Right lobe of liver (tissue), 6 donors: ENCODE data around the gene FBXO8. TPM values are rescaled to one million over a fixed set of nuclear protein-coding genes. Genes with fewer than 3 reads are reported as not detected.
"Not testable (repeated sequence)": the region's sequence is repeated elsewhere in the genome, so short reads cannot be mapped to it uniquely, and the experiment has no call there.

Source experiments
- ATAC-seq, 4 donors: fragments of 200-7000 bp; cut with Tn5 transposase; one replicate each; pipeline ENCODE4 v1.9.1; 2020; ENCODE audit warnings: mild to moderate bottlenecking in 4 of 4, moderate library complexity in 4 of 4
- DNase-seq, 3 donors: peaks; one replicate each; pipeline ENCODE4 v3.0.0-alpha.2; 2020
- H3K27ac ChIP-seq, 3 donors: fragments of 200-600 bp; one replicate each; pipeline ENCODE4 v1.8.0; 2022
- H3K27me3 ChIP-seq, 2 donors: fragments of 200-600 bp; one replicate each; pipeline ENCODE4 v1.8.0; 2022
- H3K36me3 ChIP-seq, 4 donors: fragments of 200-600 bp; sonication (generic) in 1 of 4; one replicate each; pipeline versions ENCODE4 v1.5.1 to v1.8.0; 2017 to 2022; ENCODE audit warnings: control low read depth in 1 of 4
- H3K4me1 ChIP-seq, 4 donors: fragments of 200-600 bp; sonication (generic) in 1 of 4; one replicate each; pipeline versions ENCODE4 v1.5.1 to v1.8.0; 2017 to 2022; ENCODE audit warnings: control low read depth in 1 of 4
- H3K4me3 ChIP-seq, 3 donors: fragments of 200-600 bp; one replicate each; pipeline ENCODE4 v1.8.0; 2022
- H3K9me3 ChIP-seq, 4 donors: fragments of 200-600 bp; sonication (generic) in 1 of 4; one replicate each; pipeline versions ENCODE4 v1.5.1 to v1.8.0; 2017 to 2022; ENCODE audit warnings: control low read depth in 1 of 4
- CTCF ChIP-seq, 4 donors: fragments of 200-600 bp in 3 of 4; fragments of 450-650 bp in 1 of 4; IDR thresholded peaks; one replicate each; pipeline versions ENCODE4 v1.5.1 to v1.8.0; 2016 to 2022; ENCODE audit warnings: antibody characterized with exemption in 4 of 4, mild to moderate bottlenecking in 2 of 4
- POLR2A ChIP-seq: fragments of 450-650 bp; IDR thresholded peaks from one replicate; pipeline ENCODE4 v1.6.1; 2017; ENCODE audit warnings: antibody characterized with exemption, mild to moderate bottlenecking
- WGBS: methylation state at CpG from one replicate; pipeline ENCODE4 v1.1.6; 2018; ENCODE audit warnings: low coverage, low lambda C conversion rate; ENCODE audit not compliant: insufficient coverage; ENCODE audit errors: missing lambda C conversion rate; 5-methylcytosine and 5-hydroxymethylcytosine counted together
- intact Hi-C, 2 donors: fragments of 100-400 bp; cut with DNase I; formaldehyde crosslinking; loops; one replicate each; pipeline versions ENCODE4 v1.11.2 to v1.14.1; 2022
- total RNA-seq, 6 experiments: library from RNA; depleted of rRNA in 2 of 6; stranded (reverse); fragments of >200 nt in 2 of 6; fragmentation: NEBNext Ultra II Directional in 3 of 6; extraction: Animal tissue kit (Norgen Biotek cat#: 25700) in 3 of 6; gene quantifications; one replicate each; pipeline versions ENCODE4 v1.1.0 to v1.2.4, GENCODE V29; 2016 to 2023
- donor health status: DM: no; HTN: yes; CAD: no.
- donor health status: DM: no; HTN: no; CAD: no.
- donor health status: DM: no; HTN: no; CAD: no.
- donor health status: DM: no; HTN: yes; CAD: no.
- donor health status: DM: no; HTN: yes; CAD: no.

Gene FBXO8
- total RNA-seq, 6 experiments from 2014 or later, result 22.9 to 73.3 (median 29.3) TPM

- H3K27me3 ChIP-seq, result no peaks in the 10 kb centered on the region
- no peaks in the 10 kb centered on the region for H3K4me1 ChIP-seq
- TF ChIP-seq CTCF (IDR thresholded peaks at IDR 0.05) (no peak), POLR2A (no peak)
- no peak overlapping the region for H3K4me3 ChIP-seq
- DNase-seq (no peak), ATAC-seq (no peak)
- peaks cover 0 to 11% (median 3%) of the 10 kb centered on the region in 4 donors for H3K36me3 ChIP-seq
- intact Hi-C loops, result no loop called here
- no peak overlapping the region for H3K27ac ChIP-seq
- H3K9me3 ChIP-seq, result no peaks in the 10 kb centered on the region
- WGBS, result 98% methylated on average over 3 of the region's 3 CpGs
Observed at GRCh38 chr4:174305961-174306360, 22.5 kb upstream of the FBXO8 start.

DNA sequence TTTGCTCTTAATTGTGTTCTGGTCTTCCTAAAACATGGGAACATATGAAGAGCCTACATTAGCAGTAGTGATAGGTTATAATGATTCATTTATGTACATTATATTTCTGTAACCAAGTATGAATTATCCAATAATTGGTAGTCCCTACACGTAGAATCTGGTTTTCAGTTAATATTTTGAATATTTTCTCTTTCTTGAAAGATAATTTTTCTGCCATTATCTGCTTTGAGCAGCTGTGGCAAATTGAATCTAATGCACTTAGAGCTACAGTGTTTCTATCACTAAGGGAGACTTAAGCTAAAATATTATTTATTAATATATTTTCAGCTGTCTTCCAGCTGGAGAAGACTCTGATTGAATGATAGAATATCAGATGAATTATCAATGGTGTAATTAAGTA lies 21.2 kb upstream of the FBXO8 start:
- no peak for ATAC-seq
- WGBS, result 100% methylated on average over 1 of the region's 1 CpG
- no peaks in the 10 kb centered on the region for H3K9me3 ChIP-seq

DNA sequence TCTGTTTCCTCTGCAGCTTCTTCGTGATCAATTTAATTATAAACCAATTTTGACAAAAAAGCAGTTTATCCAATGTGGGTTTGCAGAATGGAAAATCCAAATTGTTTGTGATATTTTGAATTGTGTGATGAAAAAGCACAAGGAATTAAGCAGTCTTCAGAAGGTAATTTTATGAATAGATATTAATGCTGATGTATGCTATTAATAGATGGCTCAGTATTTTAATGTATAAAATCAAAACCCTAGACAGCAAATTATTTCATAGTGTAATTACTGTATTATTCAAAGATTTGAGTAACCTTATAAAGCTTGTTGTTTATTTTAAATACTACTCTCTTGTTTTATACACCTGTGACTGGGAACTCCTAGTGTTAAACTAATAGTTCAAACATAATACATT lies 20.2 kb upstream of the FBXO8 start:
- Histone ChIP-seq H3K4me1 (no peaks in the 10 kb centered on the region), H3K27me3 (no peaks in the 10 kb centered on the region), H3K4me3 (no peak overlapping the region), H3K36me3 (peaks cover 0 to 6% (median under 1%) of the 10 kb centered on the region in 4 donors), H3K9me3 (no peaks in the 10 kb centered on the region), H3K27ac (no peak overlapping the region)
- intact Hi-C loops, result no loop called here
- ATAC-seq, result no peak
- 75% methylated on average over 1 of the region's 1 CpG for WGBS
- TF ChIP-seq CTCF (IDR thresholded peaks at IDR 0.05), result no peak
- TF ChIP-seq POLR2A, result no peak
- DNase-seq, result no peak

More for the DNA sequence above, 21.2 kb upstream of the FBXO8 start:
- H3K4me1 ChIP-seq, result no peaks in the 10 kb centered on the region
- H3K4me3 ChIP-seq, result no peak overlapping the region
- no peak for DNase-seq
- intact Hi-C loops, result no loop called here
- no peaks in the 10 kb centered on the region for H3K27me3 ChIP-seq
- peaks cover 0 to 6% (median 2%) of the 10 kb centered on the region in 4 donors for H3K36me3 ChIP-seq
- H3K27ac ChIP-seq, result no peak overlapping the region
- TF ChIP-seq CTCF (IDR thresholded peaks at IDR 0.05), result no peak
- TF ChIP-seq POLR2A, result no peak

DNA sequence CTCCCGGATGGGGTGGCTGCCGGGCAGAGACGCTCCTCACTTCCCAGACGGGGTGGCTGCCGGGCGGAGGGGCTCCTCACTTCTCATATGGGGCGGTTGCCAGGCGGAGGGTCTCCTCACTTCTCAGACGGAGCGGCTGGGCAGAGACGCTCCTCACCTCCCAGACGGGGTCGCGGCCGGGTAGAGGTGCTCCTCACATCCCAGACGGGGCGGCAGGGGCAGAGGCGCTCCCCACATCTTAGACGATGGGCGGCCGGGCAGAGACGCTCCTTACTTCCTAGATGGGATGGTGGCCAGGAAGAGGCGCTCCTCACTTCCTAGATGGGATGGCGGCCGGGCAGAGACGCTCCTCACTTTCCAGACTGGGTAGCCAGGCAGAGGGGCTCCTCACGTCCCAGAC lies 11.7 kb upstream of the FBXO8 start:
- DNase-seq, H3K4me1 ChIP-seq, H3K27ac ChIP-seq, H3K4me3 ChIP-seq, H3K9me3 ChIP-seq, H3K27me3 ChIP-seq, intact Hi-C loops, ATAC-seq, H3K36me3 ChIP-seq: not testable (repeated sequence)
- WGBS, result no CpG with 5 or more reads among the region's 27 CpGs

DNA sequence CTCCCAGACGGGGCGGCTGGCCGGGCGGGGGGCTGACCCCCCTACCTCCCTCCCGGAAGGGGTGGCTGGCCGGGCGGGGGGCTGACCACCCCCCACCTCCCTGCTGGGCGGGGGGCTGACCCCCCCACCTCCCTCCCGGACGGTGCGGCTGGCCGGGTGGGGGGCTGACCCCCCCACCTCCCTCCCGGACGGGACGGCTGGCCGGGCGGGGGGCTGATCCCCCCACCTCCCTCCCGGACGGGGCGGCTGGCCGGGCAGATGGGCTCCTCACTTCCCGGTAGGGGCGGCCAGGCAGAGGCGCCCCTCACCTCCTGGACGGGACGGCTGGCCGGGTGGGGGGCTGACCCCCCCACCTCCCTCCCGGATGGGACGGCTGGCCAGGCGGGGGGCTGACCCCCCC lies 11.2 kb upstream of the FBXO8 start:
- H3K27me3 ChIP-seq, H3K36me3 ChIP-seq, H3K4me1 ChIP-seq, ATAC-seq, DNase-seq, H3K27ac ChIP-seq, intact Hi-C loops, H3K4me3 ChIP-seq, H3K9me3 ChIP-seq: not testable (repeated sequence)
- WGBS, result no CpG with 5 or more reads among the region's 30 CpGs

GRCh38 chr4:174292473-174292872 lies 9.0 kb upstream of the FBXO8 start:
- DNase-seq (no peak), ATAC-seq (no peak)
- H3K4me3 ChIP-seq, result no peak overlapping the region
- intact Hi-C loops, result no loop called here
- no peaks in the 10 kb centered on the region for H3K36me3 ChIP-seq
- H3K9me3 ChIP-seq, result peaks cover 0 to 6% (median 3%) of the 10 kb centered on the region in 4 donors
- H3K27me3 ChIP-seq, result no peaks in the 10 kb centered on the region
- H3K27ac ChIP-seq, result no peak overlapping the region
- no peaks in the 10 kb centered on the region for H3K4me1 ChIP-seq
- TF ChIP-seq CTCF (IDR thresholded peaks at IDR 0.05) (no peak), POLR2A (no peak)
- WGBS, result 85% methylated on average over 2 of the region's 2 CpGs
